Endodermal cell (in vitro differentiated cells): ENCODE data around the gene CCDC171. TPM values are rescaled to one million over a fixed set of nuclear protein-coding genes. Genes with fewer than 3 reads are reported as not detected.

Experiments
- DNase-seq: peaks from one replicate; pipeline ENCODE4 v3.0.0-alpha.2; 2017
- H3K27ac ChIP-seq: 2 replicates; pipeline ENCODE4 v1.5.1; 2013; ENCODE audit warnings: mild to moderate bottlenecking, low read depth, low read length, moderate library complexity
- H3K27me3 ChIP-seq: 2 replicates; pipeline ENCODE4 v1.6.1; 2013; ENCODE audit warnings: mild to moderate bottlenecking, low read length, moderate library complexity; ENCODE audit not compliant: insufficient read depth, control insufficient read depth, poor library complexity, severe bottlenecking
- H3K36me3 ChIP-seq: 2 replicates; pipeline ENCODE4 v1.7.0; 2013; ENCODE audit warnings: mild to moderate bottlenecking, low read length, moderate library complexity; ENCODE audit not compliant: control insufficient read depth, insufficient read depth
- H3K4me1 ChIP-seq: one replicate; pipeline ENCODE4 v1.7.0; 2013; ENCODE audit warnings: low read length; ENCODE audit not compliant: control insufficient read depth, insufficient read depth
- H3K4me3 ChIP-seq: 2 replicates; pipeline ENCODE4 v1.5.1; 2013; ENCODE audit warnings: mild to moderate bottlenecking, low read length, moderate library complexity
- H3K9ac ChIP-seq: 2 replicates; pipeline ENCODE4 v1.6.1; 2013; ENCODE audit warnings: mild to moderate bottlenecking, low read length, moderate library complexity; ENCODE audit not compliant: poor library complexity, severe bottlenecking; ENCODE audit errors: extremely low read depth
- H3K9me3 ChIP-seq: 2 replicates; pipeline ENCODE4 v1.6.1; 2013; ENCODE audit warnings: mild to moderate bottlenecking, low read length, moderate library complexity; ENCODE audit not compliant: control insufficient read depth
- H3K27ac Mint-ChIP-seq: 2 replicates; pipeline ENCODE4 v1.8.0; 2020; ENCODE audit warnings: mixed read lengths
- H3K27me3 Mint-ChIP-seq: 2 replicates; pipeline ENCODE4 v1.8.0; 2021; ENCODE audit warnings: mild to moderate bottlenecking, mixed read lengths; ENCODE audit not compliant: insufficient read depth
- H3K36me3 Mint-ChIP-seq: 2 replicates; pipeline ENCODE4 v1.8.0; 2020; ENCODE audit warnings: low read depth, mixed read lengths
- H3K4me1 Mint-ChIP-seq: 2 replicates; pipeline ENCODE4 v1.8.0; 2020; ENCODE audit warnings: mixed read lengths
- H3K4me3 Mint-ChIP-seq: 2 replicates; pipeline ENCODE4 v1.8.0; 2020; ENCODE audit warnings: mild to moderate bottlenecking, moderate library complexity, mixed read lengths
- H3K9me3 Mint-ChIP-seq: 2 replicates; pipeline ENCODE4 v1.8.0; 2020; ENCODE audit warnings: mild to moderate bottlenecking, mixed read lengths
- WGBS, 2 experiments: methylation state at CpG; one replicate each; pipeline versions ENCODE4 v1.1.5 to v1.1.7; 2013; ENCODE audit warnings: missing lambda C conversion rate in 2 of 2, mixed read lengths in 1 of 2; ENCODE audit not compliant: insufficient coverage in 1 of 2, insufficient read length in 1 of 2; 5-methylcytosine and 5-hydroxymethylcytosine counted together
- total RNA-seq, 2 donors: library from RNA; stranded (reverse); fragmentation: NEBNext Ultra II Directional in 1 of 2; extraction: Animal tissue kit (Norgen Biotek cat#: 25700) in 1 of 2; gene quantifications; 2 replicates in 1 of 2; 3 replicates in 1 of 2; pipeline ENCODE4 v1.2.1, GENCODE V29; 2021
- TF ChIP-seq, protein P1 (sequence below): fragments of 200-600 bp; sonication (generic); conservative IDR thresholded peaks from 2 replicates; pipeline ENCODE4 v1.5.0; 2021; ENCODE audit warnings: antibody characterized with exemption, mild to moderate bottlenecking

CCDC171 gene
- total RNA-seq, 2 donors from 2014 or later = 6.3 to 6.8 TPM

DNA sequence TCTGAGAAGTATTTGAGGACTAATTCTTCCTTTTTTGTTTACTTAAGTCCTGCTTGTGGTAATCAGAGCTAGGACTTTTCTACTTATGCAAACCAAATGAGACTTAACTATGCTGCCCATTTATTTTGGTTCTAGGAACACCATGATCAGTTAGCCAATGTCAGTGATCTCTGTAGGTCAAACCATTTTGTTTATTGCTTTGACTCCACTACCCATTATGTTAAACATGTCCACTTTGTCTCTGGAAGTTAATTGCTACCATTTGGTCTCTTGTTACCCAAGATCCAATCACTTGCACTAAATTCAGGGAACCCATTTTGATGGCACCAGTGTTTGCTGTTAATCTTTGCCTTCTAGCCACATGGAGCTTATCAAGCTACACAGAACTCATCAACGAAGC is 161.9 kb downstream of the CCDC171 start:
- Mint-ChIP-seq H3K27me3 (peaks cover 2% of the 10 kb centered on the region), H3K36me3 (no peaks in the 10 kb centered on the region), H3K4me1 (no peaks in the 10 kb centered on the region), H3K9me3 (no peaks in the 10 kb centered on the region), H3K27ac (no peak overlapping the region), H3K4me3 (no peak overlapping the region)
- Histone ChIP-seq H3K9me3 (no peaks in the 10 kb centered on the region), H3K36me3 (no peaks in the 10 kb centered on the region), H3K4me1 (no peaks in the 10 kb centered on the region), H3K9ac (no peak overlapping the region), H3K27ac (no peak overlapping the region), H3K27me3 (no peaks in the 10 kb centered on the region), H3K4me3 (no peak overlapping the region)
- TF ChIP-seq, protein P1, sequence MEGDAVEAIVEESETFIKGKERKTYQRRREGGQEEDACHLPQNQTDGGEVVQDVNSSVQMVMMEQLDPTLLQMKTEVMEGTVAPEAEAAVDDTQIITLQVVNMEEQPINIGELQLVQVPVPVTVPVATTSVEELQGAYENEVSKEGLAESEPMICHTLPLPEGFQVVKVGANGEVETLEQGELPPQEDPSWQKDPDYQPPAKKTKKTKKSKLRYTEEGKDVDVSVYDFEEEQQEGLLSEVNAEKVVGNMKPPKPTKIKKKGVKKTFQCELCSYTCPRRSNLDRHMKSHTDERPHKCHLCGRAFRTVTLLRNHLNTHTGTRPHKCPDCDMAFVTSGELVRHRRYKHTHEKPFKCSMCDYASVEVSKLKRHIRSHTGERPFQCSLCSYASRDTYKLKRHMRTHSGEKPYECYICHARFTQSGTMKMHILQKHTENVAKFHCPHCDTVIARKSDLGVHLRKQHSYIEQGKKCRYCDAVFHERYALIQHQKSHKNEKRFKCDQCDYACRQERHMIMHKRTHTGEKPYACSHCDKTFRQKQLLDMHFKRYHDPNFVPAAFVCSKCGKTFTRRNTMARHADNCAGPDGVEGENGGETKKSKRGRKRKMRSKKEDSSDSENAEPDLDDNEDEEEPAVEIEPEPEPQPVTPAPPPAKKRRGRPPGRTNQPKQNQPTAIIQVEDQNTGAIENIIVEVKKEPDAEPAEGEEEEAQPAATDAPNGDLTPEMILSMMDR = no peak
- no peak for DNase-seq
- whole genome bisulfite sequencing, 2 experiments = 85% methylated on average over 1 of the region's 1 CpG; no CpG with 5 or more reads in 1 of the 2 experiments

GRCh38 chr9:15717290-15717967 is 164.6 kb downstream of the CCDC171 start:
- no peaks in the 10 kb centered on the region for H3K4me1 Mint-ChIP-seq
- Histone ChIP-seq H3K27ac (no peak overlapping the region), H3K27me3 (no peaks in the 10 kb centered on the region), H3K4me1 (no peaks in the 10 kb centered on the region), H3K4me3 (no peak overlapping the region), H3K9ac (no peak overlapping the region), H3K9me3 (no peaks in the 10 kb centered on the region), H3K36me3 (no peaks in the 10 kb centered on the region)
- no peak for DNase-seq
- no peaks in the 10 kb centered on the region for H3K9me3 Mint-ChIP-seq
- H3K27me3 Mint-ChIP-seq = peaks cover 2% of the 10 kb centered on the region
- no peak overlapping the region for H3K27ac Mint-ChIP-seq
- H3K4me3 Mint-ChIP-seq = no peak overlapping the region
- WGBS, 2 experiments = 90 to 96% methylated on average over 3 to 5 of the region's 5 CpGs
- TF ChIP-seq, protein P1 = no peak
- H3K36me3 Mint-ChIP-seq = no peaks in the 10 kb centered on the region

GRCh38 chr9:15718423-15718822 is 165.6 kb downstream of the CCDC171 start:
- Histone ChIP-seq H3K4me3 (no peak overlapping the region), H3K27me3 (no peaks in the 10 kb centered on the region), H3K4me1 (no peaks in the 10 kb centered on the region), H3K27ac (no peak overlapping the region), H3K9me3 (no peaks in the 10 kb centered on the region), H3K36me3 (no peaks in the 10 kb centered on the region), H3K9ac (no peak overlapping the region)
- H3K27ac Mint-ChIP-seq = no peak overlapping the region
- H3K4me3 Mint-ChIP-seq = no peak overlapping the region
- peaks cover 2% of the 10 kb centered on the region for H3K27me3 Mint-ChIP-seq
- no peaks in the 10 kb centered on the region for H3K36me3 Mint-ChIP-seq
- peaks cover 4% of the 10 kb centered on the region for H3K4me1 Mint-ChIP-seq
- H3K9me3 Mint-ChIP-seq = no peaks in the 10 kb centered on the region
- DNase-seq = no peak
- 85 to 100% methylated on average over 1 of the region's 1 CpG for WGBS, 2 experiments
- TF ChIP-seq, protein P1 = no peak
